Lung (tissue), 13 donors: ENCODE measurements around the gene SLC4A1AP. TPM values are rescaled to one million over a fixed set of nuclear protein-coding genes. Genes with fewer than 3 reads are reported as not detected.

Source experiments
- ATAC-seq: fragments of 200-7000 bp; cut with Tn5 transposase; one replicate; pipeline ENCODE4 v1.9.1; 2020; ENCODE audit warnings: moderate number of reproducible peaks; ENCODE audit not compliant: insufficient read depth, low FRiP score
- DNase-seq, 3 donors: peaks; one replicate each; pipeline ENCODE4 v3.0.0-alpha.2; 2013 to 2017
- H3K27ac ChIP-seq, 2 donors: one replicate each; pipeline ENCODE4 v1.5.1; 2013; ENCODE audit warnings: mild to moderate bottlenecking in 2 of 2, moderate library complexity in 2 of 2, control low read depth in 1 of 2, inconsistent platforms in 1 of 2, low read depth in 1 of 2, low read length in 1 of 2
- H3K27me3 ChIP-seq, 3 donors: one replicate each; pipeline ENCODE4 v1.5.1; 2013; ENCODE audit warnings: low read length in 2 of 3; ENCODE audit not compliant: control insufficient read depth in 3 of 3, insufficient read depth in 3 of 3
- H3K36me3 ChIP-seq, 4 donors: one replicate each; pipeline ENCODE4 v1.5.1; 2013; ENCODE audit warnings: low read length in 4 of 4, mild to moderate bottlenecking in 1 of 4, moderate library complexity in 1 of 4; ENCODE audit not compliant: control insufficient read depth in 4 of 4, insufficient read depth in 4 of 4
- H3K4me1 ChIP-seq, 5 donors: one replicate each; pipeline ENCODE4 v1.5.1; 2013; ENCODE audit warnings: low read length in 5 of 5, mild to moderate bottlenecking in 2 of 5, moderate library complexity in 1 of 5; ENCODE audit not compliant: control insufficient read depth in 5 of 5, insufficient read depth in 5 of 5
- H3K4me3 ChIP-seq: one replicate; pipeline ENCODE4 v1.5.1; 2013; ENCODE audit warnings: mild to moderate bottlenecking, control low read depth, moderate library complexity
- H3K9ac ChIP-seq, 2 donors: one replicate each; pipeline ENCODE4 v1.5.1; 2013; ENCODE audit warnings: low read length in 2 of 2, control low read depth in 1 of 2; ENCODE audit not compliant: insufficient read depth in 1 of 2
- H3K9me3 ChIP-seq, 4 donors: one replicate each; pipeline ENCODE4 v1.5.1; 2013; ENCODE audit warnings: low read length in 3 of 4, mild to moderate bottlenecking in 1 of 4, moderate library complexity in 1 of 4; ENCODE audit not compliant: control insufficient read depth in 4 of 4, insufficient read depth in 3 of 4
- CTCF ChIP-seq: IDR thresholded peaks from 2 replicates; pipeline ENCODE4 v1.5.1; 2012; ENCODE audit warnings: mild to moderate bottlenecking; ENCODE audit errors: control extremely low read depth, extremely low read depth
- WGBS, 2 donors: extraction: QIAGEN DNeasy Blood & Tissue Kit; methylation state at CpG; one replicate each; pipeline ENCODE4 v1.1.7; 2013; 5-methylcytosine and 5-hydroxymethylcytosine counted together
- polyA plus RNA-seq, 2 donors: library from polyadenylated mRNA; stranded (reverse); fragments of 200-250 nt; gene quantifications; one replicate each; pipeline ENCODE4 v1.2.1, GENCODE V29; 2013
- small RNA-seq: library from RNA; depleted of rRNA; stranded (forward); fragments of <200 nt; gene quantifications from one replicate; pipeline ENCODE3, GENCODE V24; 2014; ENCODE audit warnings: low replicate concordance
- total RNA-seq, 2 donors: library from RNA; depleted of rRNA in 1 of 2; stranded (reverse); fragments of >200 nt in 1 of 2; gene quantifications; one replicate each; pipeline ENCODE4 v1.2.1, GENCODE V29; 2014 to 2021
- donor health status: control.
- donor health status: control.
- donor health status: Bipolar disorder and iron deficiency.
- donor health status: healthy.
- donor health status: DM: yes; HTN: yes; CAD: no.

The SLC4A1AP gene
- total and polyA plus RNA-seq, 4 donors = 14.0 to 28.6 (median 17.9) TPM

- no peaks in the 10 kb centered on the region for H3K27me3 ChIP-seq
- no peak overlapping the region for H3K4me3 ChIP-seq
- DNase-seq = no peak
- peaks cover 0 to 7% (median 0%) of the 10 kb centered on the region in 5 donors for H3K4me1 ChIP-seq
- TF ChIP-seq CTCF = no peak
- no peak overlapping the region for H3K9ac ChIP-seq
- H3K27ac ChIP-seq = no peak overlapping the region
- WGBS, 2 donors = 65 to 90% methylated on average over 3 of the region's 3 CpGs
- no peaks in the 10 kb centered on the region for H3K36me3 ChIP-seq
- H3K9me3 ChIP-seq = peaks cover 0 to 2% (median 0%) of the 10 kb centered on the region in 4 donors
- no peak for ATAC-seq
These were observed 78.0 kb downstream of the SLC4A1AP start for GRCh38 chr2:27741673-27742072.

- ATAC-seq = no peak
- WGBS, 2 donors = 95 to 97% methylated on average over 9 of the region's 9 CpGs
These were observed 78.9 kb downstream of the SLC4A1AP start for GRCh38 chr2:27742571-27742970.

More at GRCh38 chr2:27742571-27742970, 78.9 kb downstream of the SLC4A1AP start:
- H3K4me1 ChIP-seq = peaks cover 0 to 5% (median 0%) of the 10 kb centered on the region in 5 donors
- no peak for TF ChIP-seq CTCF
- peaks cover 0 to 2% (median 0%) of the 10 kb centered on the region in 4 donors for H3K9me3 ChIP-seq
- DNase-seq = no peak
- H3K4me3 ChIP-seq = no peak overlapping the region
- no peaks in the 10 kb centered on the region for H3K36me3 ChIP-seq
- H3K9ac ChIP-seq = no peak overlapping the region
- H3K27me3 ChIP-seq = no peaks in the 10 kb centered on the region
- no peak overlapping the region for H3K27ac ChIP-seq

Small RNA genes lying within 50 kb of the gene (small RNA-seq; reads per million reads assigned to genes)
- gene RF00340 = not detected

Other genes with a start within 250 kb of the SLC4A1AP start
- 10 to 100 TPM; 80.3 to 93.6 TPM for gene NRBP1, start 235.3 kb upstream of the SLC4A1AP start, total RNA-seq
- gene NRBP1, start 235.3 kb upstream of the SLC4A1AP start, polyA plus RNA-seq = 10 to 100 TPM; 46.8 to 79.4 TPM
- 10 to 100 TPM; 13.6 to 37.9 TPM for gene KRTCAP3, start 221.5 kb upstream of the SLC4A1AP start, total RNA-seq
- gene KRTCAP3, start 221.5 kb upstream of the SLC4A1AP start, polyA plus RNA-seq = 10 to 100 TPM; 37.4 to 50.2 TPM
- gene IFT172, start 174.1 kb upstream of the SLC4A1AP start, total RNA-seq = 10 to 100 TPM; 44.7 to 52.2 TPM
- 10 to 100 TPM; 17.8 to 26.6 TPM for gene IFT172, start 174.1 kb upstream of the SLC4A1AP start, polyA plus RNA-seq
- gene FNDC4, start 168.7 kb upstream of the SLC4A1AP start, total RNA-seq = 1 to 10 TPM; 3.8 to 6.9 TPM
- 1 to 10 TPM; 2.8 to 4.8 TPM for gene FNDC4, start 168.7 kb upstream of the SLC4A1AP start, polyA plus RNA-seq
- gene GCKR, start 167.1 kb upstream of the SLC4A1AP start, total RNA-seq = under 1 TPM; 0.31 to 0.95 TPM
- under 1 TPM; 0.28 to 0.73 TPM for gene GCKR, start 167.1 kb upstream of the SLC4A1AP start, polyA plus RNA-seq
- 10 to 100 TPM; 25.0 to 64.9 TPM for gene ZNF512, start 80.8 kb upstream of the SLC4A1AP start, total RNA-seq
- gene ZNF512, start 80.8 kb upstream of the SLC4A1AP start, polyA plus RNA-seq = 10 to 100 TPM; 10.5 to 12.2 TPM
- gene CCDC121, start 34.9 kb upstream of the SLC4A1AP start, total RNA-seq = 10 to 100 TPM in 1 of 2 donors, 1 to 10 TPM in 1; 4.8 to 12.8 TPM
- gene CCDC121, start 34.9 kb upstream of the SLC4A1AP start, polyA plus RNA-seq = 1 to 10 TPM; 1.8 to 2.2 TPM
- gene GPN1, start 34.8 kb upstream of the SLC4A1AP start, total RNA-seq = 10 to 100 TPM; 25.0 to 30.7 TPM
- gene GPN1, start 34.8 kb upstream of the SLC4A1AP start, polyA plus RNA-seq = 10 to 100 TPM; 16.4 to 29.7 TPM
- gene SUPT7L, start 275 bp upstream of the SLC4A1AP start, total RNA-seq = 10 to 100 TPM; 29.7 to 40.0 TPM
- gene SUPT7L, start 275 bp upstream of the SLC4A1AP start, polyA plus RNA-seq = 10 to 100 TPM; 22.0 to 23.8 TPM
- 100 to 1,000 TPM in 1 of 2 donors, 10 to 100 TPM in 1; 59.9 to 174 TPM for gene MRPL33, start 107.8 kb downstream of the SLC4A1AP start, total RNA-seq
- gene MRPL33, start 107.8 kb downstream of the SLC4A1AP start, polyA plus RNA-seq = 100 to 1,000 TPM in 1 of 2 donors, 10 to 100 TPM in 1; 92.4 to 153 TPM
- gene RBKS, start 226.5 kb downstream of the SLC4A1AP start, total RNA-seq = 1 to 10 TPM; 5.0 to 5.1 TPM
- gene RBKS, start 226.5 kb downstream of the SLC4A1AP start, polyA plus RNA-seq = 1 to 10 TPM; 3.9 to 4.9 TPM
- 10 to 100 TPM; 40.9 to 43.3 TPM for gene BABAM2, start 226.8 kb downstream of the SLC4A1AP start, total RNA-seq
- gene BABAM2, start 226.8 kb downstream of the SLC4A1AP start, polyA plus RNA-seq = 10 to 100 TPM; 19.0 to 26.4 TPM